IMR-90 (cell line): ENCODE results near the gene CYLC2.

ENCODE experiments used
- CEBPB ChIP-seq: IDR thresholded peaks from 2 replicates; pipeline ENCODE4 v1.6.1; 2012; ENCODE audit warnings: low read depth, low read length, improper control_type of control experiment
- CHD1 ChIP-seq: IDR thresholded peaks from 2 replicates; pipeline ENCODE4 v1.6.1; 2012; ENCODE audit warnings: low read depth, low read length, improper control_type of control experiment
- FOS ChIP-seq: fragments of 150-350 bp; IDR thresholded peaks from 2 replicates; pipeline ENCODE4 v1.6.1; 2016; ENCODE audit warnings: low read depth, low read length
- MXI1 ChIP-seq: IDR thresholded peaks from 2 replicates; pipeline ENCODE4 v1.6.1; 2012; ENCODE audit warnings: low read depth, mild to moderate bottlenecking, low read length, moderate library complexity, borderline replicate concordance
- NFE2L2 ChIP-seq: fragments of 150-350 bp; IDR thresholded peaks from 2 replicates; pipeline ENCODE4 v1.6.1; 2016; ENCODE audit warnings: low read depth, mild to moderate bottlenecking, low read length
- POLR2A ChIP-seq: IDR thresholded peaks from 2 replicates; pipeline ENCODE4 v1.6.1; 2012; ENCODE audit warnings: mild to moderate bottlenecking, low read depth, low read length
- RFX5 ChIP-seq: IDR thresholded peaks from 2 replicates; pipeline ENCODE4 v1.8.0; 2012; ENCODE audit warnings: low read depth, mild to moderate bottlenecking, low read length, moderate library complexity
- TF ChIP-seq, protein P1 (sequence below): conservative IDR thresholded peaks from 2 replicates; pipeline ENCODE4 v1.5.1; 2012; ENCODE audit warnings: mild to moderate bottlenecking, low read depth, low read length, improper control_type of control experiment

GRCh38 chr9:102950346-102950745 lies 44.8 kb upstream of the CYLC2 start:
- no peak for TF ChIP-seq FOS
- TF ChIP-seq, protein P1, sequence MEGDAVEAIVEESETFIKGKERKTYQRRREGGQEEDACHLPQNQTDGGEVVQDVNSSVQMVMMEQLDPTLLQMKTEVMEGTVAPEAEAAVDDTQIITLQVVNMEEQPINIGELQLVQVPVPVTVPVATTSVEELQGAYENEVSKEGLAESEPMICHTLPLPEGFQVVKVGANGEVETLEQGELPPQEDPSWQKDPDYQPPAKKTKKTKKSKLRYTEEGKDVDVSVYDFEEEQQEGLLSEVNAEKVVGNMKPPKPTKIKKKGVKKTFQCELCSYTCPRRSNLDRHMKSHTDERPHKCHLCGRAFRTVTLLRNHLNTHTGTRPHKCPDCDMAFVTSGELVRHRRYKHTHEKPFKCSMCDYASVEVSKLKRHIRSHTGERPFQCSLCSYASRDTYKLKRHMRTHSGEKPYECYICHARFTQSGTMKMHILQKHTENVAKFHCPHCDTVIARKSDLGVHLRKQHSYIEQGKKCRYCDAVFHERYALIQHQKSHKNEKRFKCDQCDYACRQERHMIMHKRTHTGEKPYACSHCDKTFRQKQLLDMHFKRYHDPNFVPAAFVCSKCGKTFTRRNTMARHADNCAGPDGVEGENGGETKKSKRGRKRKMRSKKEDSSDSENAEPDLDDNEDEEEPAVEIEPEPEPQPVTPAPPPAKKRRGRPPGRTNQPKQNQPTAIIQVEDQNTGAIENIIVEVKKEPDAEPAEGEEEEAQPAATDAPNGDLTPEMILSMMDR: no peak
- TF ChIP-seq POLR2A: no peak
- no peak for TF ChIP-seq CHD1
- TF ChIP-seq RFX5: no peak
- TF ChIP-seq MXI1: no peak
- no peak for TF ChIP-seq CEBPB
- no peak for TF ChIP-seq NFE2L2
